T-helper 2 cell treated with Interferon-gamma antibody and Interleukin-4, amounts not matched to agents 5 μg/mL and 100 μg/mL, for 36 hours (primary cell): Measurements from ENCODE around the gene BHMT.

ENCODE experiments used
- DNase-seq: peaks from one replicate; pipeline ENCODE4 v3.0.0; 2021; ENCODE audit warnings: low spot score
- H3K27ac Mint-ChIP-seq: one replicate; pipeline ENCODE4 v1.8.0; 2021; ENCODE audit warnings: mild to moderate bottlenecking, mixed read lengths
- H3K27me3 Mint-ChIP-seq: one replicate; pipeline ENCODE4 v1.8.0; 2021; ENCODE audit warnings: low read depth, mixed read lengths
- H3K36me3 Mint-ChIP-seq: one replicate; pipeline ENCODE4 v1.8.0; 2021; ENCODE audit warnings: low read depth, mixed read lengths
- H3K4me1 Mint-ChIP-seq: one replicate; pipeline ENCODE4 v1.8.0; 2021; ENCODE audit warnings: low read depth, mixed read lengths
- H3K4me3 Mint-ChIP-seq: one replicate; pipeline ENCODE4 v1.8.0; 2022; ENCODE audit warnings: mild to moderate bottlenecking, moderate library complexity, mixed read lengths
- H3K9me3 Mint-ChIP-seq: one replicate; pipeline ENCODE4 v1.8.0; 2021; ENCODE audit warnings: mixed read lengths

The BHMT gene

GRCh38 chr5:79111387-79111959, at the start of gene BHMT:
Gene BHMT (plus strand): TSS chr5:79111809. CDS start chr5:79111886, 77 bp downstream.
- Mint-ChIP-seq H3K27me3 (peaks cover 76% of the 10 kb centered on the region), H3K9me3 (no peaks in the 10 kb centered on the region), H3K4me1 (peaks cover 5% of the 10 kb centered on the region), H3K4me3 (no peak within 1 kb of the TSS), H3K27ac (no peak within 1 kb of the TSS), H3K36me3 (no peaks in the 10 kb centered on the region)
- no peak for DNase-seq

GRCh38 chr5:79062436-79062835, 49.2 kb upstream of the BHMT start:
- H3K4me3 Mint-ChIP-seq = no peak overlapping the region
- no peak for DNase-seq
- H3K9me3 Mint-ChIP-seq = no peaks in the 10 kb centered on the region
- no peaks in the 10 kb centered on the region for H3K4me1 Mint-ChIP-seq
- H3K36me3 Mint-ChIP-seq = no peaks in the 10 kb centered on the region
- peaks cover 9% of the 10 kb centered on the region for H3K27me3 Mint-ChIP-seq
- H3K27ac Mint-ChIP-seq = no peak overlapping the region

GRCh38 chr5:79069488-79070349, 41.9 kb upstream of the BHMT start, which contains the start of the genes BHMT2 and DMGDH:
Gene BHMT2 (plus strand): TSS chr5:79069767. CDS start chr5:79069783, 16 bp downstream.
Gene DMGDH (minus strand): TSS chr5:79069674. CDS start chr5:79069620, 54 bp downstream.
- no peak for DNase-seq
- Mint-ChIP-seq H3K4me3 (no peak within 1 kb of the TSS), H3K27me3 (peaks cover 41% of the 10 kb centered on the region)

GRCh38 chr5:79070350-79070667, 41.3 kb upstream of the BHMT start:
- DNase-seq = no peak
- no peaks in the 10 kb centered on the region for H3K9me3 Mint-ChIP-seq
- no peak overlapping the region for H3K4me3 Mint-ChIP-seq

More at GRCh38 chr5:79069488-79070349, 41.9 kb upstream of the BHMT start, which contains the start of the genes BHMT2 and DMGDH:
- no peaks in the 10 kb centered on the region for H3K9me3 Mint-ChIP-seq
- H3K36me3 Mint-ChIP-seq = no peaks in the 10 kb centered on the region
- no peaks in the 10 kb centered on the region for H3K4me1 Mint-ChIP-seq
- no peak within 1 kb of the TSS for H3K27ac Mint-ChIP-seq

GRCh38 chr5:79074641-79075040, 37.0 kb upstream of the BHMT start:
- no peaks in the 10 kb centered on the region for H3K36me3 Mint-ChIP-seq
- no peaks in the 10 kb centered on the region for H3K9me3 Mint-ChIP-seq
- H3K4me1 Mint-ChIP-seq = no peaks in the 10 kb centered on the region
- H3K27me3 Mint-ChIP-seq = peaks cover 25% of the 10 kb centered on the region
- no peak for DNase-seq
- no peak overlapping the region for H3K27ac Mint-ChIP-seq
- H3K4me3 Mint-ChIP-seq = no peak overlapping the region

More at GRCh38 chr5:79070350-79070667, 41.3 kb upstream of the BHMT start:
- peaks cover 41% of the 10 kb centered on the region for H3K27me3 Mint-ChIP-seq
- H3K4me1 Mint-ChIP-seq = no peaks in the 10 kb centered on the region
- no peak overlapping the region for H3K27ac Mint-ChIP-seq
- no peaks in the 10 kb centered on the region for H3K36me3 Mint-ChIP-seq

GRCh38 chr5:79075646-79076426, 35.8 kb upstream of the BHMT start:
- no peak for DNase-seq
- Mint-ChIP-seq H3K4me3 (no peak overlapping the region), H3K9me3 (no peaks in the 10 kb centered on the region), H3K27me3 (peaks cover 16% of the 10 kb centered on the region), H3K36me3 (no peaks in the 10 kb centered on the region), H3K4me1 (no peaks in the 10 kb centered on the region), H3K27ac (no peak overlapping the region)

GRCh38 chr5:79076819-79077218, 34.8 kb upstream of the BHMT start:
- Mint-ChIP-seq H3K4me3 (no peak overlapping the region), H3K9me3 (no peaks in the 10 kb centered on the region), H3K4me1 (no peaks in the 10 kb centered on the region), H3K36me3 (no peaks in the 10 kb centered on the region), H3K27me3 (peaks cover 7% of the 10 kb centered on the region), H3K27ac (no peak overlapping the region)
- no peak for DNase-seq

- H3K4me1 Mint-ChIP-seq = no peaks in the 10 kb centered on the region
- no peak for DNase-seq
- no peaks in the 10 kb centered on the region for H3K27me3 Mint-ChIP-seq
- no peak overlapping the region for H3K4me3 Mint-ChIP-seq
- H3K9me3 Mint-ChIP-seq = no peaks in the 10 kb centered on the region
- H3K27ac Mint-ChIP-seq = no peak overlapping the region
- no peaks in the 10 kb centered on the region for H3K36me3 Mint-ChIP-seq
These were observed 33.8 kb upstream of the BHMT start for GRCh38 chr5:79077680-79078365.

GRCh38 chr5:79080804-79081203, 30.8 kb upstream of the BHMT start:
- no peak for DNase-seq
- H3K4me3 Mint-ChIP-seq = no peak overlapping the region
- H3K36me3 Mint-ChIP-seq = no peaks in the 10 kb centered on the region
- H3K4me1 Mint-ChIP-seq = no peaks in the 10 kb centered on the region
- peaks cover 4% of the 10 kb centered on the region for H3K27me3 Mint-ChIP-seq
- no peak overlapping the region for H3K27ac Mint-ChIP-seq
- no peaks in the 10 kb centered on the region for H3K9me3 Mint-ChIP-seq

- H3K4me3 Mint-ChIP-seq = no peak overlapping the region
- no peaks in the 10 kb centered on the region for H3K36me3 Mint-ChIP-seq
- DNase-seq = no peak
These were observed 29.8 kb upstream of the BHMT start for GRCh38 chr5:79081779-79082178.

GRCh38 chr5:79086116-79086515, 25.5 kb upstream of the BHMT start:
- H3K4me3 Mint-ChIP-seq = no peak overlapping the region
- H3K9me3 Mint-ChIP-seq = no peaks in the 10 kb centered on the region
- peaks cover 6% of the 10 kb centered on the region for H3K27me3 Mint-ChIP-seq
- no peak for DNase-seq
- H3K27ac Mint-ChIP-seq = no peak overlapping the region
- no peaks in the 10 kb centered on the region for H3K4me1 Mint-ChIP-seq
- no peaks in the 10 kb centered on the region for H3K36me3 Mint-ChIP-seq

More at GRCh38 chr5:79081779-79082178, 29.8 kb upstream of the BHMT start:
- Mint-ChIP-seq H3K27me3 (peaks cover 4% of the 10 kb centered on the region), H3K9me3 (no peaks in the 10 kb centered on the region), H3K4me1 (no peaks in the 10 kb centered on the region), H3K27ac (no peak overlapping the region)

GRCh38 chr5:79088507-79088906, 23.1 kb upstream of the BHMT start:
- Mint-ChIP-seq H3K36me3 (no peaks in the 10 kb centered on the region), H3K27me3 (peaks cover 6% of the 10 kb centered on the region), H3K27ac (no peak overlapping the region), H3K4me3 (no peak overlapping the region), H3K4me1 (no peaks in the 10 kb centered on the region), H3K9me3 (no peaks in the 10 kb centered on the region)
- DNase-seq = no peak

GRCh38 chr5:79091064-79091463, 20.5 kb upstream of the BHMT start:
- Mint-ChIP-seq H3K27ac (no peak overlapping the region), H3K9me3 (no peaks in the 10 kb centered on the region), H3K4me3 (no peak overlapping the region), H3K27me3 (peaks cover 5% of the 10 kb centered on the region), H3K4me1 (no peaks in the 10 kb centered on the region), H3K36me3 (no peaks in the 10 kb centered on the region)
- no peak for DNase-seq
